HL-60 (cell line): ENCODE results near the gene SFI1.

Experiments
- CTCF ChIP-seq: IDR thresholded peaks from one replicate; pipeline ENCODE4 v1.5.1; 2011; ENCODE audit warnings: low read length, control low read depth, inconsistent platforms; ENCODE audit not compliant: insufficient read depth
- GABPA ChIP-seq: IDR thresholded peaks from 2 replicates; pipeline ENCODE4 v1.6.1; 2012; ENCODE audit warnings: low read depth

- peak; percentile 42 for TF ChIP-seq CTCF
- TF ChIP-seq GABPA, result no peak
Observed at GRCh38 chr22:31556627-31557203, 60.4 kb downstream of the SFI1 start.
